ENCODE results near the gene ATP10B. TPM values are rescaled to one million over a fixed set of nuclear protein-coding genes. Genes with fewer than 3 reads are reported as not detected.
"Not testable (repeated sequence)": the region's sequence is repeated elsewhere in the genome, so short reads cannot be mapped to it uniquely, and the experiment has no call there.

ATP10B gene
- total RNA-seq (2014; rRNA removed; shearing (Covaris generic)): 0.24 and 0.98 TPM in 2 replicates

GRCh38 chr5:160852049-160852448, at the start of gene ATP10B:
Gene ATP10B, minus strand, starts transcription at chr5:160852211. Its CDS starts 164,137 bp downstream, at chr5:160688074.
- peak; percentile 9 for DNase-seq (ENCODE audit: low read depth)

- no peak for DNase-seq (ENCODE audit: low read depth)
These were observed 49.6 kb upstream of the ATP10B start for GRCh38 chr5:160901656-160902055.

- DNase-seq (ENCODE audit: low read depth): no peak
These were observed 47.7 kb upstream of the ATP10B start for GRCh38 chr5:160899735-160900134.

- not testable (repeated sequence) for DNase-seq (ENCODE audit: low read depth)
These were observed 41.4 kb upstream of the ATP10B start for GRCh38 chr5:160893180-160893964.

- DNase-seq (ENCODE audit: low read depth): no peak
These were observed 35.8 kb upstream of the ATP10B start for GRCh38 chr5:160887780-160888179.

- DNase-seq (ENCODE audit: low read depth): not testable (repeated sequence)
These were observed 21.7 kb upstream of the ATP10B start for GRCh38 chr5:160873560-160874200.

GRCh38 chr5:160869989-160870521, 18.0 kb upstream of the ATP10B start:
- DNase-seq (ENCODE audit: low read depth): no peak

- DNase-seq (ENCODE audit: low read depth): no peak
These were observed 16.0 kb upstream of the ATP10B start for GRCh38 chr5:160867976-160868375.

GRCh38 chr5:160851451-160851850, 560 bp downstream of the ATP10B start:
- no peak for DNase-seq (ENCODE audit: low read depth)

- DNase-seq (ENCODE audit: low read depth): no peak
These were observed 1.6 kb downstream of the ATP10B start for GRCh38 chr5:160850421-160850820.

- DNase-seq (ENCODE audit: low read depth): no peak
These were observed 4.4 kb downstream of the ATP10B start for GRCh38 chr5:160847526-160848085.

GRCh38 chr5:160846642-160847041, 5.4 kb downstream of the ATP10B start:
- DNase-seq (ENCODE audit: low read depth): no peak

GRCh38 chr5:160844177-160844576, 7.8 kb downstream of the ATP10B start:
- DNase-seq (ENCODE audit: low read depth): no peak

GRCh38 chr5:160843240-160843639, 8.8 kb downstream of the ATP10B start:
- no peak for DNase-seq (ENCODE audit: low read depth)

- no peak for DNase-seq (ENCODE audit: low read depth)
These were observed 14.0 kb downstream of the ATP10B start for GRCh38 chr5:160837749-160838593.

GRCh38 chr5:160837211-160837610, 14.8 kb downstream of the ATP10B start:
- DNase-seq (ENCODE audit: low read depth): no peak

GRCh38 chr5:160835818-160836528, 16.0 kb downstream of the ATP10B start:
- DNase-seq (ENCODE audit: low read depth): no peak

- no peak for DNase-seq (ENCODE audit: low read depth)
These were observed 16.6 kb downstream of the ATP10B start for GRCh38 chr5:160835376-160835775.

- peak; percentile 2 for DNase-seq (ENCODE audit: low read depth)
These were observed 18.2 kb downstream of the ATP10B start for GRCh38 chr5:160833806-160834205.

- DNase-seq (ENCODE audit: low read depth): no peak
These were observed 20.2 kb downstream of the ATP10B start for GRCh38 chr5:160831801-160832200.

Measured in RPMI7951 (cell line).